Tongue (tissue), 2 donors: ENCODE measurements around the gene DYRK4. TPM values are rescaled to one million over a fixed set of nuclear protein-coding genes. Genes with fewer than 3 reads are reported as not detected.

Experiments
- DNase-seq: peaks from one replicate; pipeline ENCODE4 v3.0.0-alpha.2; 2015
- total RNA-seq: library from RNA; depleted of rRNA; stranded (reverse); fragments of >200 nt; gene quantifications from one replicate; pipeline ENCODE4 v1.2.3, GENCODE V29; 2014

DYRK4 gene
- total RNA-seq, 1 donor from 2014 or later = 5.1 TPM

DNA sequence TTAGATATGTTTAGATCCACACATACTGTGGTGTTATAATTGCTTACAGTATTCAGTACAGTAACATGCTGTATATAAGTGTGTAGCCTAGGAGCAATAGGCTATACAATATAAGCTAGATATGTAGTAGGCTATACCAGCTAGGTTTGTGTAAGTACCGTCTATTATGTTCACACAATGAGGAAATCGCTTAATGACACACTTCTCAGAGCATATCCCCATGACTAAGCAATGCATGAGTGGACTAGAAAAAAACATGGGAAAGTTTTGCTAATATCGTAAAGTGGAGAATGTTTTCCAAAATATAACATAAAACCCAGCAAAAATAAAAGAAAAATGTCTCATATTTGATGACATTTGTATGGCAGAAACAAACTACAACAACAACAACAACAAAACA, 59.5 kb downstream of the DYRK4 start:
- no peak for DNase-seq

DNA sequence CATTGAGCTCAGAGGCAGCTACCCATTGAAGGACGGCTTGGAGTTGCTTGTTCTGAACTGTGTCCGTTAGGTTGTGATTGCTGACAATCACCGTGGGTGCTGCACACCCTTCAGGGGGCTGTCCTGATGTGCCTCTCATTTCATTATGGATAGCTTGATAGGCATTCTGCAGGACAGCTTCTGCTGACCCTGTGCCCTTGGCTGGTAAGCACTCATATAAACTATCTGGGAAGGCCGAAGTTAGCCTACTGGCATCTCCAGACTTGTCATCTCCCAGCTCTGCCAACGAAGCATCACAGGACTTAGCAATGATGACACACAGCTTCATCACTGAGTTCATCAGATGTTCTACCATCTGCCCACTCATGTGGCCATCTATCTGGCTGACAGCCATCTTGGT, 64.5 kb downstream of the DYRK4 start:
- no peak for DNase-seq

- DNase-seq = no peak
These were observed 66.4 kb downstream of the DYRK4 start for GRCh38 chr12:4628406-4628805.

- no peak for DNase-seq
These were observed 68.3 kb downstream of the DYRK4 start for GRCh38 chr12:4630262-4630661.

- DNase-seq = no peak
These were observed 81.7 kb downstream of the DYRK4 start for GRCh38 chr12:4643747-4644146.

GRCh38 chr12:4645023-4645422, 83.0 kb downstream of the DYRK4 start:
- DNase-seq = no peak

DNA sequence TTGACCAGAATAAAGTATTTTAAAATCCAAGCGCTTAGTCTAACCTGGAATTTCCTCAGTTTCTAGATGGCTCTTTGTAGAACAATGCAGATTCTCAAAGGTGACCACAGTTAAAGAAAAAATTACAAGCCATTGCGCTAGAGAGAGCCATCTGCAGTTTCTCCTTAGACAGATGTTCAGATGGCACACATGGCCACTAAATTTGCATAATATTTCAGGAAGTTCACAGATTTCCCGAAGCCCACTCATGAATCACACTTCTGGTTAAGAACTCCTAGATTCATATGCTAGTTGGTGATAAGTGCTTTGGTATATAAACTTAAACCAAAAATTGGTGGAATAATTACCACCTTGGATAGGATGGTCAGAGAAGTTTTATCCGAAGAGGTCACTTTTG, 86.1 kb downstream of the DYRK4 start:
- no peak for DNase-seq

- DNase-seq = peak; percentile 95
These were observed 86.7 kb downstream of the DYRK4 start, which contains the start of the genes AKAP3 and NDUFA9 for GRCh38 chr12:4648501-4649357. Gene AKAP3 (minus strand): TSS chr12:4649051. CDS start chr12:4638196, 10,855 bp downstream. Gene NDUFA9 (plus strand): TSS chr12:4649114. CDS start chr12:4649127, 13 bp downstream.

DNA sequence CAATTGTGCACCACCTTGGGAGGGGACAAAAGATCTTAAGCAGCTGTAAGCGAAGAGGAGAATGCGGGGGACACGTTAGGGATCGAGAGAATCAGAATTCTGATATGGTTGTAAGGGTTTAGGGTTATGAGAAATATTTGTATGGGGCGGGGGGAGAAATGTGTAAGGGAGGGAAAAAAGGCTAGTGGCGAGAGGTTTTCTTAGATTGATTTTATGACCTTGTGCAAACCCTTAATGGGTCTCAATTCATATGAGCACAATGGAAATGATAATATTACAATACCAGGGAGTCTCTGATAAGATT, 87.3 kb downstream of the DYRK4 start:
- no peak for DNase-seq

- DNase-seq = no peak
These were observed 91.2 kb downstream of the DYRK4 start for GRCh38 chr12:4653257-4653656.

DNA sequence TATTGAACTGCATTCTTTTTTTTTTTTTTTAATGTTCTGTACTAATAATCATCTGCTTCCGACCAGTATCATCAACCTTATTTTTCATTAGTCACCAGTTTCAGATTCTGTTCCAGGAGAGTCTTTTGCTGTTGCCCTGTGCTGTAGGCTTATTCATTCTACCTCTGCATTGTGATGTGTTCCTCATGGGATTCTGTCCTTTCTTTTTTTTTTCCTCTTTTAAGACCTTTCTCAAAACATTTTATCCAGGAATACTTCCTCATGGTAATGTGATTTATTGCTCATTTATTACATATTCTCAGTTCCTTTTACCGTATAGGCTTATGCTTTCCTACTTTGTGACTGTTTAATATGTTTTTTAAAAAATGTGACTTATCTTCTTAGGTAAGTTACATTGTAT, 91.7 kb downstream of the DYRK4 start:
- DNase-seq = no peak

Other genes with a start within 250 kb of the DYRK4 start
- gene TIGAR, start 241.0 kb upstream of the DYRK4 start, total RNA-seq = 5.9 TPM
- 0.31 TPM for gene FGF23, start 182.5 kb upstream of the DYRK4 start, total RNA-seq
- gene FGF6, start 116.4 kb upstream of the DYRK4 start, total RNA-seq = 50.7 TPM
- 18.3 TPM for gene RAD51AP1, start 23.3 kb upstream of the DYRK4 start, total RNA-seq
- 0.21 TPM for gene AKAP3, start 86.8 kb downstream of the DYRK4 start, total RNA-seq
- gene NDUFA9, start 86.9 kb downstream of the DYRK4 start, total RNA-seq = 72.5 TPM
- gene GALNT8, start 158.2 kb downstream of the DYRK4 start, total RNA-seq = 2.1 TPM